AG10803 (cell line): ENCODE results near the gene TRIP13.
"Not testable (repeated sequence)": the region's sequence is repeated elsewhere in the genome, so short reads cannot be mapped to it uniquely, and the experiment has no call there.

Source experiments
- DNase-seq: peaks from one replicate; pipeline ENCODE4 v3.0.0; 2010; ENCODE audit warnings: low read depth
- H3K4me3 ChIP-seq: 2 replicates; pipeline ENCODE4 v1.5.1; 2011; ENCODE audit warnings: mild to moderate bottlenecking, low read length, control low read depth
- CTCF ChIP-seq: conservative IDR thresholded peaks from 2 replicates; pipeline ENCODE4 v1.5.1; 2011; ENCODE audit warnings: mild to moderate bottlenecking, low read length, control low read depth, inconsistent platforms

Gene TRIP13

GRCh38 chr5:909086-909485, 16.4 kb downstream of the TRIP13 start:
- TF ChIP-seq CTCF = no peak
- H3K4me3 ChIP-seq = no peak overlapping the region
- DNase-seq = no peak

GRCh38 chr5:909994-910768, 17.5 kb downstream of the TRIP13 start:
- no peak for TF ChIP-seq CTCF
- no peak overlapping the region for H3K4me3 ChIP-seq
- no peak for DNase-seq

- H3K4me3 ChIP-seq = no peak overlapping the region
- DNase-seq = no peak
- no peak for TF ChIP-seq CTCF
Measured at GRCh38 chr5:910769-911160, 18.1 kb downstream of the TRIP13 start.

- no peak for TF ChIP-seq CTCF
- H3K4me3 ChIP-seq = no peak overlapping the region
- DNase-seq = no peak
Measured at GRCh38 chr5:911601-912000, 18.9 kb downstream of the TRIP13 start.

GRCh38 chr5:912280-913091, 19.8 kb downstream of the TRIP13 start:
- DNase-seq = peak; percentile 29
- no peak; the same call in 1 of the 2 replicates for TF ChIP-seq CTCF
- no peak overlapping the region for H3K4me3 ChIP-seq

GRCh38 chr5:914174-914573, 21.5 kb downstream of the TRIP13 start:
- no peak overlapping the region for H3K4me3 ChIP-seq
- no peak for DNase-seq
- TF ChIP-seq CTCF = no peak

- no peak for DNase-seq
- no peak for TF ChIP-seq CTCF
Measured at GRCh38 chr5:914612-915011, 21.9 kb downstream of the TRIP13 start.

GRCh38 chr5:915346-915745, 22.7 kb downstream of the TRIP13 start:
- H3K4me3 ChIP-seq, DNase-seq: not testable (repeated sequence)

More at GRCh38 chr5:914612-915011, 21.9 kb downstream of the TRIP13 start:
- no peak overlapping the region for H3K4me3 ChIP-seq
